CD4-positive, CD25-positive, alpha-beta regulatory T cell (primary cell): Measurements from ENCODE around the gene ADARB1. TPM values are rescaled to one million over a fixed set of nuclear protein-coding genes. Genes with fewer than 3 reads are reported as not detected.
A peak's percentile ranks its signal among the peaks of the same experiment; 100 is the strongest.
"Not testable (repeated sequence)": the region's sequence is repeated elsewhere in the genome, so short reads cannot be mapped to it uniquely, and the experiment has no call there.

ENCODE experiments used
- ATAC-seq, 2 donors: fragments of 150-1000 bp; cut with Tn5 transposase; one replicate each; pipeline ENCODE4 v1.10.0; 2021; ENCODE audit warnings: low read depth in 2 of 2, moderate number of reproducible peaks in 2 of 2, moderate library complexity in 1 of 2
- DNase-seq, 3 donors: peaks; one replicate each; pipeline versions ENCODE4 v3.0.0 to v3.0.0-alpha.2; 2012 to 2022; ENCODE audit warnings: mixed read lengths in 1 of 3
- H3K27ac ChIP-seq: one replicate; pipeline ENCODE4 v1.7.0; 2013; ENCODE audit warnings: mild to moderate bottlenecking, low read length; ENCODE audit not compliant: insufficient read depth, poor library complexity, severe bottlenecking
- H3K27me3 ChIP-seq: one replicate; pipeline ENCODE4 v1.7.0; 2013; ENCODE audit warnings: low read length; ENCODE audit not compliant: control insufficient read depth, insufficient read depth
- H3K36me3 ChIP-seq: one replicate; pipeline ENCODE4 v1.7.0; 2013; ENCODE audit warnings: mild to moderate bottlenecking, low read length, moderate library complexity; ENCODE audit not compliant: control insufficient read depth, insufficient read depth
- H3K4me1 ChIP-seq: 2 replicates; pipeline ENCODE4 v1.7.0; 2013; ENCODE audit warnings: mild to moderate bottlenecking, low read length; ENCODE audit not compliant: insufficient read depth, control insufficient read depth, poor library complexity, severe bottlenecking
- H3K4me3 ChIP-seq: one replicate; pipeline ENCODE4 v1.7.0; 2013; ENCODE audit warnings: low read depth, mild to moderate bottlenecking, low read length, moderate library complexity
- H3K9me3 ChIP-seq, 2 experiments: 1 replicate in 1 of 2; 2 replicates in 1 of 2; pipeline ENCODE4 v1.7.0; 2013; ENCODE audit warnings: low read length in 2 of 2, mild to moderate bottlenecking in 1 of 2, moderate library complexity in 1 of 2; ENCODE audit not compliant: control insufficient read depth in 2 of 2
- H3K27ac Mint-ChIP-seq, 3 donors: one replicate each; pipeline ENCODE4 v1.8.0; 2020 to 2022; ENCODE audit warnings: mild to moderate bottlenecking in 3 of 3, mixed read lengths in 3 of 3, moderate library complexity in 2 of 3
- H3K27me3 Mint-ChIP-seq: one replicate; pipeline ENCODE4 v1.8.0; 2022; ENCODE audit warnings: mild to moderate bottlenecking, mixed read lengths
- H3K36me3 Mint-ChIP-seq: one replicate; pipeline ENCODE4 v1.8.0; 2020; ENCODE audit warnings: mixed read lengths
- H3K4me1 Mint-ChIP-seq, 4 donors: one replicate each; pipeline ENCODE4 v1.8.0; 2020 to 2022; ENCODE audit warnings: mixed read lengths in 4 of 4, mild to moderate bottlenecking in 1 of 4
- H3K4me3 Mint-ChIP-seq, 4 donors: one replicate each; pipeline ENCODE4 v1.8.0; 2020 to 2022; ENCODE audit warnings: mild to moderate bottlenecking in 4 of 4, mixed read lengths in 4 of 4, moderate library complexity in 3 of 4
- H3K9me3 Mint-ChIP-seq, 7 donors: one replicate each; pipeline ENCODE4 v1.8.0; 2020 to 2022; ENCODE audit warnings: mixed read lengths in 7 of 7, mild to moderate bottlenecking in 3 of 7, moderate library complexity in 2 of 7
- polyA plus RNA-seq, 4 donors: library from polyadenylated mRNA; unstranded; fragments of 300-500 nt; fragmentation: Illumina TruSeq; gene quantifications; one replicate each; pipeline ENCODE4 v1.2.3, GENCODE V29; 2021
- total RNA-seq: library from RNA; stranded (reverse); gene quantifications from one replicate; pipeline ENCODE4 v1.2.3, GENCODE V29; 2022

The ADARB1 gene
- total and polyA plus RNA-seq, 5 donors from 2014 or later: 2.8 to 52.9 (median 5.6) TPM

- not testable (repeated sequence) for H3K27me3 ChIP-seq, ATAC-seq, H3K4me3 ChIP-seq, H3K9me3 ChIP-seq, H3K27me3 Mint-ChIP-seq, H3K36me3 Mint-ChIP-seq, H3K9me3 Mint-ChIP-seq, H3K4me3 Mint-ChIP-seq, H3K27ac ChIP-seq, DNase-seq, H3K4me1 ChIP-seq
- peak overlapping the region in 1 of 3 donors; percentile 87 for H3K27ac Mint-ChIP-seq
- H3K4me1 Mint-ChIP-seq: peaks cover 11 to 18% (median 14%) of the 10 kb centered on the region in 4 donors
- H3K36me3 ChIP-seq: peaks cover 17% of the 10 kb centered on the region
Measured at GRCh38 chr21:45133574-45134278, 59.3 kb downstream of the ADARB1 start.

- no peak for DNase-seq
- peaks cover 14% of the 10 kb centered on the region for H3K36me3 ChIP-seq
- Mint-ChIP-seq H3K27ac (no peak overlapping the region), H3K27me3 (no peaks in the 10 kb centered on the region), H3K9me3 (no peaks in the 10 kb centered on the region), H3K4me1 (peaks cover 13 to 16% (median 15%) of the 10 kb centered on the region in 4 donors), H3K4me3 (no peak overlapping the region), H3K36me3 (peaks cover 4% of the 10 kb centered on the region)
- no peaks in the 10 kb centered on the region for H3K27me3 ChIP-seq
- H3K9me3 ChIP-seq: no peaks in the 10 kb centered on the region
- H3K4me3 ChIP-seq: no peak overlapping the region
- H3K4me1 ChIP-seq: no peaks in the 10 kb centered on the region
- ATAC-seq: no peak
- no peak overlapping the region for H3K27ac ChIP-seq
Measured at GRCh38 chr21:45134279-45135076, 60.1 kb downstream of the ADARB1 start.

- Histone ChIP-seq H3K9me3 (no peaks in the 10 kb centered on the region), H3K27ac (no peak overlapping the region), H3K4me1 (no peaks in the 10 kb centered on the region), H3K36me3 (peaks cover 14% of the 10 kb centered on the region), H3K4me3 (no peak overlapping the region), H3K27me3 (no peaks in the 10 kb centered on the region)
- DNase-seq (no peak), ATAC-seq (no peak)
- Mint-ChIP-seq H3K27me3 (no peaks in the 10 kb centered on the region), H3K27ac (peak overlapping the region in 1 of 3 donors; percentile 38), H3K36me3 (peaks cover 4% of the 10 kb centered on the region), H3K9me3 (no peaks in the 10 kb centered on the region), H3K4me1 (peaks cover 8 to 16% (median 14%) of the 10 kb centered on the region in 4 donors), H3K4me3 (no peak overlapping the region)
Measured at GRCh38 chr21:45135122-45135521, 60.7 kb downstream of the ADARB1 start.

DNA sequence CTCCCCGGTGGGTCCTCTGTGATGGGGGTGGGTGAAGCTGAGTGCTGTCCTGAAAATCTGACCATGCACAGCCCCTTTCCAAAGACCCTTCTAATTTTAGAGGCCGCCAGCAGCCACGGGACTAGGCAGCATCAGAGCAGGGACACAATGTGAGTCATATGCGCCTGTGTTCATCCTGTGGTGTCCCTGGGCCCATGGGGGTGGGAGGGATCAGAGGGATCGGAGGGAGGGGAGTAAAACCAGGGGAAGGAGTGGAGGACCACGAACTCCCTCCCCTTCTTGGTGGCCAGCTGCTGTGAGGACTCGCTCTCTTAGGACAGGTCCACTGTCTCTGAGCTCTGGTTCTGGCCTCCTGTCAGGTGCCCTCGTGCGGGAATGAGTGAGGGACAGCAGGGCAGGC, 61.5 kb downstream of the ADARB1 start:
- Mint-ChIP-seq H3K36me3 (peaks cover 4% of the 10 kb centered on the region), H3K27ac (no peak overlapping the region), H3K4me1 (peaks cover 10 to 18% (median 17%) of the 10 kb centered on the region in 4 donors)

GRCh38 chr21:45136500-45136899, 62.1 kb downstream of the ADARB1 start:
- Mint-ChIP-seq H3K9me3 (no peaks in the 10 kb centered on the region), H3K36me3 (peaks cover 4% of the 10 kb centered on the region), H3K4me1 (peaks cover 10 to 18% (median 17%) of the 10 kb centered on the region in 4 donors), H3K27ac (no peak overlapping the region), H3K27me3 (no peaks in the 10 kb centered on the region), H3K4me3 (no peak overlapping the region)
- H3K4me1 ChIP-seq: no peaks in the 10 kb centered on the region
- no peak for ATAC-seq
- H3K27ac ChIP-seq: no peak overlapping the region
- H3K27me3 ChIP-seq: no peaks in the 10 kb centered on the region
- no peak for DNase-seq
- H3K4me3 ChIP-seq: no peak overlapping the region
- H3K9me3 ChIP-seq: no peaks in the 10 kb centered on the region
- peaks cover 13% of the 10 kb centered on the region for H3K36me3 ChIP-seq

More for the DNA sequence above, 61.5 kb downstream of the ADARB1 start:
- no peaks in the 10 kb centered on the region for H3K4me1 ChIP-seq
- no peak overlapping the region for H3K4me3 ChIP-seq
- Mint-ChIP-seq H3K27me3 (no peaks in the 10 kb centered on the region), H3K9me3 (no peaks in the 10 kb centered on the region), H3K4me3 (no peak overlapping the region)
- H3K27ac ChIP-seq: no peak overlapping the region
- H3K9me3 ChIP-seq: no peaks in the 10 kb centered on the region
- ATAC-seq: no peak
- no peak for DNase-seq
- H3K36me3 ChIP-seq: peaks cover 14% of the 10 kb centered on the region
- H3K27me3 ChIP-seq: no peaks in the 10 kb centered on the region

DNA sequence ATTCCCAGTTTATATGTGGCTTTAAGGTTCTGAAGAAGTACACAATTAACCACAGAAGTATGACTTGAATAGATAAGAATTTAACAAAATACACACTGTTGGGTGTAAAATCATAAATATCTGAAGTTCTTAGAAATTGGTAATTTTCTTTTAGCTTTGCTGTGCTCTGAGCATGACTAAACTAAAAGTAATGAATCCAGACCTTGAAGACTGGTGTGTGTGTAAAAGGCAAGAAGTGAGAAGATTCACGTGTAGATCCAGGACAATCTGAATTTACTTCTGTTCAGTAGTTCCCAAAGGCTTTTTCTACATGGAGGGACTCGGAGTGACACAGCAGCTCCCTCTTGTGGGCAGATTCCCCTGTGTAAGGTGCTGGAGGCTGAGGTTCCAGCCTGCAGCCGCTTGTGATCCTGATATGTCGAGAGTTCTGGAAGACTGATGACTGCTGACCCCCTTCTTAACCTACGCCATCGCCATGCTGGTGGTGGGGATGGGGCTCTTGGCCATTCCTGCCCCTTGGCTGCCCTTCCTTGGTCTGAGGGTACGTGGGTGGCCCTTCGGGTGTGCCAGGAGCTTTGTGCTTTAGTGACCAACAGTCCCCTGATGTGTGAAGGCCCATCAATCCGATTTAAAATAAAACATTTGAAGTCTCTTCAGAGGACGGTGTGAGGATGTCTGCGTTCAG, 62.7 kb downstream of the ADARB1 start:
- H3K36me3 Mint-ChIP-seq: peaks cover 4% of the 10 kb centered on the region
- H3K27me3 Mint-ChIP-seq: no peaks in the 10 kb centered on the region
- H3K9me3 Mint-ChIP-seq: no peaks in the 10 kb centered on the region
- H3K9me3 ChIP-seq: no peaks in the 10 kb centered on the region
- H3K4me1 ChIP-seq: no peaks in the 10 kb centered on the region
- no peak for ATAC-seq
- H3K4me1 Mint-ChIP-seq: peaks cover 10 to 18% (median 17%) of the 10 kb centered on the region in 4 donors
- peak; percentile 23 to 65 (median 42) for DNase-seq
- H3K27ac ChIP-seq: no peak overlapping the region
- H3K4me3 Mint-ChIP-seq: no peak overlapping the region
- peak overlapping the region in 1 of 3 donors; percentile 85 for H3K27ac Mint-ChIP-seq
- peaks cover 9% of the 10 kb centered on the region for H3K36me3 ChIP-seq
- H3K27me3 ChIP-seq: no peaks in the 10 kb centered on the region
- H3K4me3 ChIP-seq: no peak overlapping the region

- Mint-ChIP-seq H3K4me1 (peaks cover 10 to 18% (median 15%) of the 10 kb centered on the region in 4 donors), H3K4me3 (no peak overlapping the region), H3K27ac (peak overlapping the region in 1 of 3 donors; percentile 85), H3K27me3 (no peaks in the 10 kb centered on the region), H3K9me3 (no peaks in the 10 kb centered on the region), H3K36me3 (peaks cover 4% of the 10 kb centered on the region)
- H3K27me3 ChIP-seq: no peaks in the 10 kb centered on the region
- H3K4me3 ChIP-seq: no peak overlapping the region
- ATAC-seq (no peak), DNase-seq (no peak)
- H3K27ac ChIP-seq: no peak overlapping the region
- H3K36me3 ChIP-seq: peaks cover 9% of the 10 kb centered on the region
- H3K4me1 ChIP-seq: no peaks in the 10 kb centered on the region
- no peaks in the 10 kb centered on the region for H3K9me3 ChIP-seq
Measured at GRCh38 chr21:45137612-45137937, 63.2 kb downstream of the ADARB1 start.
